Left lung (tissue), 10 donors: Measurements from ENCODE around the gene STARD4. TPM values are rescaled to one million over a fixed set of nuclear protein-coding genes. Genes with fewer than 3 reads are reported as not detected.

ENCODE experiments used
- ATAC-seq: fragments of 200-7000 bp; cut with Tn5 transposase; one replicate; pipeline ENCODE4 v1.9.1; 2020; ENCODE audit warnings: moderate library complexity
- DNase-seq, 4 donors: peaks; one replicate each; pipeline ENCODE4 v3.0.0-alpha.2; 2013 to 2020
- H3K27ac ChIP-seq, 2 donors: fragments of 200-600 bp; sonication (generic) in 1 of 2; one replicate each; pipeline versions ENCODE4 v1.5.0 to v1.8.0; 2020 to 2021
- H3K27me3 ChIP-seq, 2 donors: fragments of 200-600 bp; sonication (generic) in 1 of 2; one replicate each; pipeline versions ENCODE4 v1.5.0 to v1.8.0; 2020 to 2021
- H3K36me3 ChIP-seq, 2 donors: fragments of 200-600 bp; sonication (generic) in 1 of 2; one replicate each; pipeline versions ENCODE4 v1.5.0 to v1.8.0; 2020 to 2021
- H3K4me1 ChIP-seq, 2 donors: fragments of 200-600 bp; one replicate each; pipeline ENCODE4 v1.8.0; 2021
- H3K4me3 ChIP-seq, 2 donors: fragments of 200-600 bp; sonication (generic) in 1 of 2; one replicate each; pipeline versions ENCODE4 v1.5.0 to v1.8.0; 2020 to 2021; ENCODE audit warnings: mild to moderate bottlenecking in 1 of 2
- H3K9me3 ChIP-seq, 2 donors: fragments of 200-600 bp; sonication (generic) in 1 of 2; one replicate each; pipeline versions ENCODE4 v1.5.0 to v1.8.0; 2020 to 2021
- CTCF ChIP-seq, 2 donors: fragments of 200-600 bp; sonication (generic) in 1 of 2; IDR thresholded peaks; one replicate each; pipeline versions ENCODE4 v1.5.0 to v1.8.0; 2021; ENCODE audit warnings: antibody characterized with exemption in 2 of 2
- intact Hi-C, 2 donors: fragments of 100-400 bp; cut with DNase I; formaldehyde crosslinking; loops; one replicate each; pipeline versions ENCODE4 v1.11.2 to v1.14.2; 2022
- polyA plus RNA-seq, 6 donors: library from polyadenylated mRNA; unstranded; fragments of 120-200 nt; gene quantifications; one replicate each; pipeline ENCODE4 v1.2.1, GENCODE V29; 2013; ENCODE audit not compliant: insufficient read length in 6 of 6
- total RNA-seq, 2 donors: library from RNA; stranded (reverse); fragmentation: NEBNext Ultra II Directional; extraction: Animal tissue kit (Norgen Biotek cat#: 25700); gene quantifications; one replicate each; pipeline ENCODE4 v1.2.1, GENCODE V29; 2021
- donor health status: DM: no; HTN: yes; CAD: no.
- donor health status: DM: no; HTN: no; CAD: no.

Gene STARD4
- total and polyA plus RNA-seq, 8 donors, result 32.4 to 68.2 (median 38.2) TPM

GRCh38 chr5:111551569-111552275 lies 39.4 kb upstream of the STARD4 start:
- Histone ChIP-seq H3K27ac (peak overlapping the region; percentile 45 to 66), H3K9me3 (no peaks in the 10 kb centered on the region), H3K4me1 (peaks cover 0 to 19% of the 10 kb centered on the region in 2 donors), H3K4me3 (no peak overlapping the region), H3K27me3 (no peaks in the 10 kb centered on the region), H3K36me3 (no peaks in the 10 kb centered on the region)
- no peak for TF ChIP-seq CTCF (IDR thresholded peaks at IDR 0.05)
- intact Hi-C loops, result loop anchor here in 1 of 2 donors (10.0 kb wide), 1 partner anchor 203 kb away; the partner anchor contains the start of gene NREP
- ATAC-seq (no peak), DNase-seq (no peak)

GRCh38 chr5:111551161-111551560 lies 38.8 kb upstream of the STARD4 start:
- ATAC-seq (no peak), DNase-seq (no peak)
- Histone ChIP-seq H3K9me3 (no peaks in the 10 kb centered on the region), H3K36me3 (no peaks in the 10 kb centered on the region), H3K4me1 (peaks cover 0 to 19% of the 10 kb centered on the region in 2 donors), H3K4me3 (no peak overlapping the region), H3K27ac (peak overlapping the region; percentile 45 to 66), H3K27me3 (no peaks in the 10 kb centered on the region)
- no peak for TF ChIP-seq CTCF (IDR thresholded peaks at IDR 0.05)
- intact Hi-C loops, result loop anchor here in 1 of 2 donors (10.0 kb wide), 1 partner anchor 204 kb away; the partner anchor contains the start of gene NREP

- peak overlapping the region; percentile 45 to 66 for H3K27ac ChIP-seq
- peak; percentile 96 for ATAC-seq
- no peaks in the 10 kb centered on the region for H3K36me3 ChIP-seq
- intact Hi-C loops, result loop anchor here in 1 of 2 donors (10.0 kb wide), 1 partner anchor 204 kb away; the partner anchor contains the start of gene NREP
- H3K27me3 ChIP-seq, result no peaks in the 10 kb centered on the region
- H3K4me3 ChIP-seq, result no peak overlapping the region
- peak; percentile 55 to 60 for TF ChIP-seq CTCF (IDR thresholded peaks at IDR 0.05)
- H3K9me3 ChIP-seq, result no peaks in the 10 kb centered on the region
- peaks cover 0 to 19% of the 10 kb centered on the region in 2 donors for H3K4me1 ChIP-seq
- peak in 3 of 4 donors; percentile 60 to 88 (median 81) for DNase-seq
These were observed 38.1 kb upstream of the STARD4 start for GRCh38 chr5:111550282-111551020.

GRCh38 chr5:111548992-111549649 lies 36.8 kb upstream of the STARD4 start:
- peak; percentile 59 for ATAC-seq
- no peaks in the 10 kb centered on the region for H3K27me3 ChIP-seq
- H3K9me3 ChIP-seq, result no peaks in the 10 kb centered on the region
- no peak for TF ChIP-seq CTCF (IDR thresholded peaks at IDR 0.05)
- no peaks in the 10 kb centered on the region for H3K36me3 ChIP-seq
- intact Hi-C loops, result loop anchor here in 1 of 2 donors (5.0 kb wide), 1 partner anchor 593 kb away; no protein-coding TSS in a partner anchor
- H3K4me1 ChIP-seq, result peaks cover 0 to 19% of the 10 kb centered on the region in 2 donors
- H3K4me3 ChIP-seq, result no peak overlapping the region
- no peak for DNase-seq
- H3K27ac ChIP-seq, result no peak overlapping the region
